Activated CD8-positive, alpha-beta memory T cell treated with anti-CD3 and anti-CD28 coated beads for 4 hours (primary cell): Measurements from ENCODE around the gene MYO6.

Experiments
- DNase-seq, 2 donors: peaks; one replicate each; pipeline ENCODE4 v3.0.0-alpha.2; 2020; ENCODE audit warnings: low read depth in 2 of 2

MYO6 gene

GRCh38 chr6:75947935-75948334, 198.9 kb downstream of the MYO6 start:
- no peak for DNase-seq

- no peak for DNase-seq
Measured at GRCh38 chr6:75952128-75952527, 203.1 kb downstream of the MYO6 start.

- DNase-seq: no peak
Measured at GRCh38 chr6:75963569-75963968, 214.5 kb downstream of the MYO6 start.

- DNase-seq: no peak
Measured at GRCh38 chr6:75968143-75968542, 219.1 kb downstream of the MYO6 start.
